Activated CD4-positive, CD25-positive, alpha-beta regulatory T cell treated with anti-CD3 and anti-CD28 coated beads, Interleukin-2, amount 50 U/mL, for 72 hours (primary cell): ENCODE measurements around the gene RDM1.

ENCODE experiments used
- DNase-seq: peaks from one replicate; pipeline ENCODE4 v3.0.0; 2021

The RDM1 gene

GRCh38 chr17:35870906-35871819 is 59.4 kb downstream of the RDM1 start:
- DNase-seq: no peak

GRCh38 chr17:35868737-35869136 is 61.8 kb downstream of the RDM1 start, which contains the start of gene HEATR9:
HEATR9 (minus strand) TSS chr17:35868891; CDS start chr17:35868742, 149 bp downstream.
- DNase-seq: no peak
